HCT116 (cell line): Measurements from ENCODE around the gene FBXO17. TPM values are rescaled to one million over a fixed set of nuclear protein-coding genes. Genes with fewer than 3 reads are reported as not detected.

ENCODE experiments used
- ATAC-seq: fragments of 200-7000 bp; cut with Tn5 transposase; 2 replicates; pipeline ENCODE4 v1.9.1; 2020; ENCODE audit warnings: mild to moderate bottlenecking, moderate library complexity
- BruUV-seq: library from RNA; stranded (reverse); fragments of 400-500 nt; replicated peaks from 2 replicates; lab custom pipeline; 2021; lab: Mats Ljungman, UMichigan
- CTCF ChIA-PET: fragments of 300-600 bp; sonication (Branson Sonifier 250); formaldehyde crosslinking; loops from one replicate; lab custom pipeline; 2021; ENCODE audit warnings: antibody characterized with exemption; lab: Charles Lee
- POLR2A ChIA-PET: fragments of 300-600, 350-600 bp; sonication (Branson Sonifier 250); formaldehyde crosslinking; loops from one replicate; lab custom pipeline; 2021; ENCODE audit warnings: antibody characterized with exemption; lab: Charles Lee
- RAD21 ChIA-PET, 2 experiments: fragments of 300-600 bp; sonication (Branson Sonifier 250); formaldehyde crosslinking; loops; one replicate each; lab custom pipeline; 2023; ENCODE audit warnings: low total read pairs in 2 of 2; ENCODE audit not compliant: uncharacterized antibody in 2 of 2, unreplicated experiment in 2 of 2, low non-redundant PET in 1 of 2; lab: Charles Lee
- DNase-seq: peaks from one replicate; pipeline ENCODE4 v3.0.0-alpha.2; 2010; ENCODE audit warnings: low read depth, low spot score
- H2AFZ ChIP-seq: fragments of 200-600 bp; shearing (Covaris generic), sonication (generic); 2 replicates; pipeline ENCODE4 v1.6.1; 2017; ENCODE audit warnings: low read depth, mixed run types, mixed read lengths, antibody characterized with exemption, low read length; ENCODE audit not compliant: poor library complexity, severe bottlenecking
- H3K27ac ChIP-seq: 2 replicates; pipeline ENCODE4 v1.5.1; 2012; ENCODE audit warnings: low read depth, low read length
- H3K27me3 ChIP-seq: fragments of 200-600 bp; sonication (generic); 2 replicates; pipeline ENCODE4 v1.6.1; 2016; ENCODE audit warnings: mixed run types, low read length, mixed read lengths; ENCODE audit not compliant: insufficient read depth
- H3K36me3 ChIP-seq, 2 experiments: fragments of 200-500 bp in 1 of 2; fragments of 200-600 bp in 1 of 2; sonication (Bioruptor generic) in 1 of 2; sonication (generic) in 1 of 2; 2 replicates each; pipeline versions ENCODE4 v1.5.1 to v1.6.1; 2014 to 2016; ENCODE audit warnings: low read length in 2 of 2, inconsistent platforms in 1 of 2, mixed read lengths in 1 of 2, mixed run types in 1 of 2; ENCODE audit not compliant: insufficient read depth in 2 of 2, control insufficient read depth in 1 of 2
- H3K4me1 ChIP-seq, 2 experiments: fragments of 200-600 bp in 1 of 2; sonication (generic) in 1 of 2; 2 replicates each; pipeline versions ENCODE4 v1.5.1 to v1.6.1; 2012 to 2017; ENCODE audit warnings: low read length in 2 of 2, inconsistent platforms in 1 of 2, mild to moderate bottlenecking in 1 of 2, mixed read lengths in 1 of 2, mixed run types in 1 of 2, moderate library complexity in 1 of 2; ENCODE audit not compliant: insufficient read depth in 2 of 2, control insufficient read depth in 1 of 2
- H3K4me2 ChIP-seq: fragments of 200-600 bp; sonication (generic); 2 replicates; pipeline ENCODE4 v1.6.1; 2017; ENCODE audit warnings: mixed run types, low read length, mixed read lengths
- H3K4me3 ChIP-seq, 2 experiments: fragments of 200-600 bp in 1 of 2; sonication (generic) in 1 of 2; replicated peaks in 1 of 2; 2 replicates each; pipeline ENCODE4 v1.5.1; 2011 to 2016; ENCODE audit warnings: low read length in 2 of 2, control low read depth in 1 of 2, low read depth in 1 of 2, mild to moderate bottlenecking in 1 of 2, mixed read lengths in 1 of 2, mixed run types in 1 of 2
- H3K79me2 ChIP-seq: fragments of 200-600 bp; sonication (generic); 2 replicates; pipeline ENCODE4 v1.6.1; 2017; ENCODE audit warnings: mild to moderate bottlenecking, mixed run types, low read length, moderate library complexity, mixed read lengths; ENCODE audit not compliant: insufficient read depth
- H3K9ac ChIP-seq: fragments of 200-600 bp; sonication (generic); 2 replicates; pipeline ENCODE4 v1.6.1; 2016; ENCODE audit warnings: low read length, mixed read lengths
- H3K9me2 ChIP-seq: fragments of 200-600 bp; sonication (generic), shearing (Covaris generic); 2 replicates; pipeline ENCODE4 v1.6.1; 2017; ENCODE audit warnings: mixed run types, mild to moderate bottlenecking, moderate library complexity; ENCODE audit not compliant: insufficient read depth
- H3K9me3 ChIP-seq, 2 experiments: fragments of 200-500 bp in 1 of 2; fragments of 200-600 bp in 1 of 2; sonication (Bioruptor generic) in 1 of 2; sonication (generic) in 1 of 2; 2 replicates each; pipeline ENCODE4 v1.6.1; 2014 to 2017; ENCODE audit warnings: low read length in 2 of 2, mixed read lengths in 2 of 2, inconsistent platforms in 1 of 2, low read depth in 1 of 2, mild to moderate bottlenecking in 1 of 2, mixed run types in 1 of 2, moderate library complexity in 1 of 2; ENCODE audit not compliant: control insufficient read depth in 1 of 2, insufficient read depth in 1 of 2
- H4K20me1 ChIP-seq: fragments of 200-600 bp; sonication (generic), shearing (Covaris generic); 2 replicates; pipeline ENCODE4 v1.6.1; 2017; ENCODE audit warnings: mixed run types, mild to moderate bottlenecking, moderate library complexity; ENCODE audit not compliant: insufficient read depth
- CBX3 ChIP-seq: IDR thresholded peaks from 2 replicates; pipeline ENCODE4 v1.6.1; 2012; ENCODE audit warnings: low read depth
- EGR1 ChIP-seq: IDR thresholded peaks from 2 replicates; pipeline ENCODE4 v1.6.1; 2012; ENCODE audit warnings: low read depth
- ELF1 ChIP-seq: IDR thresholded peaks from 2 replicates; pipeline ENCODE4 v1.6.1; 2012; ENCODE audit warnings: low read depth, borderline replicate concordance
- EZH2 ChIP-seq: fragments of 200-600 bp; sonication (generic); IDR thresholded peaks from 2 replicates; pipeline ENCODE4 v1.6.1; 2017; ENCODE audit warnings: antibody characterized with exemption, mixed run types
- EZH2phosphoT487 ChIP-seq: fragments of 200-600 bp; IDR thresholded peaks from 2 replicates; pipeline ENCODE4 v1.6.1; 2018; ENCODE audit warnings: antibody characterized with exemption, borderline replicate concordance
- JUND ChIP-seq: IDR thresholded peaks from 2 replicates; pipeline ENCODE4 v1.6.1; 2012
- POLR2A ChIP-seq: IDR thresholded peaks from 2 replicates; pipeline ENCODE4 v1.7.0; 2011; ENCODE audit warnings: borderline replicate concordance; ENCODE audit not compliant: insufficient read depth, insufficient read length; ENCODE audit errors: extremely low read depth
- POLR2AphosphoS5 ChIP-seq: IDR thresholded peaks from 2 replicates; pipeline ENCODE4 v1.6.1; 2011; ENCODE audit warnings: mild to moderate bottlenecking, low read depth, low read length, moderate library complexity
- SIN3A ChIP-seq: IDR thresholded peaks from 2 replicates; pipeline ENCODE4 v1.6.1; 2012; ENCODE audit warnings: low read depth
- SP1 ChIP-seq: IDR thresholded peaks from 2 replicates; pipeline ENCODE4 v1.6.1; 2012; ENCODE audit warnings: low read depth
- SRF ChIP-seq: IDR thresholded peaks from 2 replicates; pipeline ENCODE4 v1.6.1; 2012; ENCODE audit warnings: low read depth
- TCF7L2 ChIP-seq: IDR thresholded peaks from 2 replicates; pipeline ENCODE4 v1.7.0; 2011; ENCODE audit warnings: borderline replicate concordance, inconsistent platforms; ENCODE audit not compliant: insufficient read depth, insufficient read length; ENCODE audit errors: extremely low read depth
- YY1 ChIP-seq: IDR thresholded peaks from 2 replicates; pipeline ENCODE4 v1.6.1; 2011; ENCODE audit warnings: low read length, low read depth, moderate library complexity, mild to moderate bottlenecking; ENCODE audit not compliant: insufficient replicate concordance; ENCODE audit errors: extremely low read depth
- ZFX ChIP-seq: fragments of 450-650 bp; IDR thresholded peaks from 2 replicates; pipeline ENCODE4 v1.6.1; 2017
- intact Hi-C: fragments of 100-400 bp; cut with micrococcal nuclease; formaldehyde crosslinking; loops from 2 replicates; pipeline ENCODE4 v1.10.0; 2022
- total RNA-seq: library from RNA; stranded (reverse); gene quantifications from one replicate; pipeline ENCODE4 v1.2.1, GENCODE V29; 2021; ENCODE audit not compliant: unreplicated experiment
- TF ChIP-seq, protein P1 (sequence below), 3 experiments: fragments of 200-600 bp in 1 of 3; sonication (generic) in 1 of 3; IDR thresholded peaks in 2 of 3; conservative IDR thresholded peaks in 1 of 3; 2 replicates each; pipeline ENCODE4 v1.5.1; 2012 to 2017; ENCODE audit warnings: low read depth in 2 of 3, low read length in 2 of 3, antibody characterized with exemption in 1 of 3, borderline replicate concordance in 1 of 3, control low read depth in 1 of 3, mild to moderate bottlenecking in 1 of 3, mixed read lengths in 1 of 3, mixed run types in 1 of 3, moderate library complexity in 1 of 3; ENCODE audit not compliant: insufficient read depth in 1 of 3
- TF ChIP-seq, protein P2 (sequence below): IDR thresholded peaks from 2 replicates; pipeline ENCODE4 v1.6.1; 2012
- TF ChIP-seq, protein P3 (sequence below): IDR thresholded peaks from 2 replicates; pipeline ENCODE4 v1.6.1; 2011; ENCODE audit warnings: mild to moderate bottlenecking, low read length, moderate library complexity; ENCODE audit not compliant: insufficient replicate concordance; ENCODE audit errors: extremely low read depth
- TF ChIP-seq, protein P4 (sequence below): IDR thresholded peaks from 2 replicates; pipeline ENCODE4 v1.6.1; 2012

Gene FBXO17
- total RNA-seq, 1 experiment from 2014 or later = 18.5 TPM

DNA sequence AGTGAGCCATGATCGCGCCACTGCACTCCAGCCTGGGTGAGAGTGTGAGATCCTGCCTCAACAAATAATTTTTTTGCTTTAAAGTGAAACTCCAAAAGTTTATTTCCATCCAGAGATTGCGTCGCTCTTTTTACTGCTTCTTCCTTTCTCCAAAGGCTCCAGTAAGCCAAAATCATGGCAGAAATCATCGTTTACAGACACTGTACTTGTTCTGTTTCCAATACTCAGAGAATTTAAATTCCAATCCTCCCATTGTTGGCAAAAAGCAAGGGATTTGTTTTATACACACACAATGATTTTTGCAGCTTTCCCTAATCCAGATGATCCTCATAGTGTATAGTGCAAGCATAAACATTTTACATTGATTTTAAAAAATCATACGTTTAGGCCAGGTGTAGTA, 41.5 kb upstream of the FBXO17 start:
- H3K9me3 ChIP-seq = no peaks in the 10 kb centered on the region
- no peaks in the 10 kb centered on the region for H3K9me2 ChIP-seq
- H3K4me1 ChIP-seq = no peaks in the 10 kb centered on the region
- H3K4me3 ChIP-seq = no peak overlapping the region
- no peak overlapping the region for H3K27ac ChIP-seq
- no peak overlapping the region for H3K4me2 ChIP-seq
- H3K36me3 ChIP-seq = no peaks in the 10 kb centered on the region
- ChIA-PET RAD21 (no interaction called here), POLR2A (no interaction called here), CTCF (no interaction called here)
- H3K27me3 ChIP-seq = no peaks in the 10 kb centered on the region
- no peaks in the 10 kb centered on the region for H3K79me2 ChIP-seq
- H2AFZ ChIP-seq = no peak overlapping the region
- ATAC-seq = no peak
- TF ChIP-seq SIN3A = no peak
- TF ChIP-seq TCF7L2 = no peak
- no peak for TF ChIP-seq ZFX
- no peak for TF ChIP-seq YY1
- no peak for TF ChIP-seq ELF1
- no peak for TF ChIP-seq POLR2A
- TF ChIP-seq, protein P1, sequence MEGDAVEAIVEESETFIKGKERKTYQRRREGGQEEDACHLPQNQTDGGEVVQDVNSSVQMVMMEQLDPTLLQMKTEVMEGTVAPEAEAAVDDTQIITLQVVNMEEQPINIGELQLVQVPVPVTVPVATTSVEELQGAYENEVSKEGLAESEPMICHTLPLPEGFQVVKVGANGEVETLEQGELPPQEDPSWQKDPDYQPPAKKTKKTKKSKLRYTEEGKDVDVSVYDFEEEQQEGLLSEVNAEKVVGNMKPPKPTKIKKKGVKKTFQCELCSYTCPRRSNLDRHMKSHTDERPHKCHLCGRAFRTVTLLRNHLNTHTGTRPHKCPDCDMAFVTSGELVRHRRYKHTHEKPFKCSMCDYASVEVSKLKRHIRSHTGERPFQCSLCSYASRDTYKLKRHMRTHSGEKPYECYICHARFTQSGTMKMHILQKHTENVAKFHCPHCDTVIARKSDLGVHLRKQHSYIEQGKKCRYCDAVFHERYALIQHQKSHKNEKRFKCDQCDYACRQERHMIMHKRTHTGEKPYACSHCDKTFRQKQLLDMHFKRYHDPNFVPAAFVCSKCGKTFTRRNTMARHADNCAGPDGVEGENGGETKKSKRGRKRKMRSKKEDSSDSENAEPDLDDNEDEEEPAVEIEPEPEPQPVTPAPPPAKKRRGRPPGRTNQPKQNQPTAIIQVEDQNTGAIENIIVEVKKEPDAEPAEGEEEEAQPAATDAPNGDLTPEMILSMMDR (IDR thresholded peaks at IDR 0.05 in 2 of 3, conservative IDR thresholded peaks at IDR 0.05 in 1 of 3; ENCODE audit: borderline replicate concordance in 1 of 3, insufficient read depth in 1 of 3, low read depth in 2 of 3, low read length in 2 of 3) = no peak
- no peak for TF ChIP-seq EZH2
- no peak for TF ChIP-seq EZH2phosphoT487
- TF ChIP-seq, protein P2, sequence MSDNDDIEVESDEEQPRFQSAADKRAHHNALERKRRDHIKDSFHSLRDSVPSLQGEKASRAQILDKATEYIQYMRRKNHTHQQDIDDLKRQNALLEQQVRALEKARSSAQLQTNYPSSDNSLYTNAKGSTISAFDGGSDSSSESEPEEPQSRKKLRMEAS = no peak
- TF ChIP-seq, protein P3, sequence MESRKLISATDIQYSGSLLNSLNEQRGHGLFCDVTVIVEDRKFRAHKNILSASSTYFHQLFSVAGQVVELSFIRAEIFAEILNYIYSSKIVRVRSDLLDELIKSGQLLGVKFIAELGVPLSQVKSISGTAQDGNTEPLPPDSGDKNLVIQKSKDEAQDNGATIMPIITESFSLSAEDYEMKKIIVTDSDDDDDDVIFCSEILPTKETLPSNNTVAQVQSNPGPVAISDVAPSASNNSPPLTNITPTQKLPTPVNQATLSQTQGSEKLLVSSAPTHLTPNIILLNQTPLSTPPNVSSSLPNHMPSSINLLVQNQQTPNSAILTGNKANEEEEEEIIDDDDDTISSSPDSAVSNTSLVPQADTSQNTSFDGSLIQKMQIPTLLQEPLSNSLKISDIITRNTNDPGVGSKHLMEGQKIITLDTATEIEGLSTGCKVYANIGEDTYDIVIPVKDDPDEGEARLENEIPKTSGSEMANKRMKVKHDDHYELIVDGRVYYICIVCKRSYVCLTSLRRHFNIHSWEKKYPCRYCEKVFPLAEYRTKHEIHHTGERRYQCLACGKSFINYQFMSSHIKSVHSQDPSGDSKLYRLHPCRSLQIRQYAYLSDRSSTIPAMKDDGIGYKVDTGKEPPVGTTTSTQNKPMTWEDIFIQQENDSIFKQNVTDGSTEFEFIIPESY = no peak
- TF ChIP-seq, protein P4, sequence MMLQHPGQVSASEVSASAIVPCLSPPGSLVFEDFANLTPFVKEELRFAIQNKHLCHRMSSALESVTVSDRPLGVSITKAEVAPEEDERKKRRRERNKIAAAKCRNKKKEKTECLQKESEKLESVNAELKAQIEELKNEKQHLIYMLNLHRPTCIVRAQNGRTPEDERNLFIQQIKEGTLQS = no peak
- TF ChIP-seq SRF = no peak
- no peak for TF ChIP-seq SP1
- no peak for TF ChIP-seq JUND
- no peak for TF ChIP-seq EGR1
- TF ChIP-seq POLR2AphosphoS5 = no peak
- no peak for TF ChIP-seq CBX3
- intact Hi-C loops = no loop called here
- BruUV-seq = no TSS peak
- DNase-seq = no peak
- H3K9ac ChIP-seq = no peak overlapping the region
- H4K20me1 ChIP-seq = no peaks in the 10 kb centered on the region
